ENCODE data around the gene KIF26B.

- TF ChIP-seq YY1 (IDR thresholded peaks at IDR 0.05; ENCODE audit: insufficient read depth, insufficient read length) = no peak
- TF ChIP-seq SUZ12 (IDR thresholded peaks at IDR 0.05; ENCODE audit: extremely low read depth, insufficient read depth, insufficient read length) = no peak
- TF ChIP-seq ZNF274 (IDR thresholded peaks at IDR 0.05; ENCODE audit: low read depth, low read length) = no peak
These were observed 524.2 kb downstream of the KIF26B start for GRCh38 chr1:245678860-245679411.

Measured in NT2/D1 (cell line).